DND-41 (cell line): Measurements from ENCODE around the gene MRPL49.

Experiments used
- CTCF ChIP-seq: IDR thresholded peaks from 2 replicates; pipeline ENCODE4 v1.5.1; 2012; ENCODE audit warnings: borderline replicate concordance, low read length, moderate library complexity, mild to moderate bottlenecking; ENCODE audit not compliant: poor library complexity, severe bottlenecking; ENCODE audit errors: extremely low read depth
- EZH2 ChIP-seq: IDR thresholded peaks from 3 replicates; pipeline ENCODE4 v1.6.1; 2012; ENCODE audit warnings: borderline replicate concordance, low read depth, mild to moderate bottlenecking, moderate library complexity, low read length, inconsistent platforms; ENCODE audit not compliant: severe bottlenecking

GRCh38 chr11:65116370-65117205 is 5.5 kb upstream of the MRPL49 start:
- TF ChIP-seq EZH2: no peak
- no peak for TF ChIP-seq CTCF
